PC-3 (cell line): ENCODE data around the gene SPTLC3. TPM values are rescaled to one million over a fixed set of nuclear protein-coding genes. Genes with fewer than 3 reads are reported as not detected.

Experiments used
- ATAC-seq: fragments of 200-7000 bp; cut with Tn5 transposase; 2 replicates; pipeline ENCODE4 v1.9.1; 2020; ENCODE audit warnings: mild to moderate bottlenecking, moderate library complexity
- BruUV-seq: library from RNA; stranded (reverse); fragments of 400-500 nt; replicated peaks from 2 replicates; lab custom pipeline; 2021; lab: Mats Ljungman, UMichigan
- CTCF ChIA-PET: fragments of 300-600 bp; sonication (Branson Sonifier 250); formaldehyde crosslinking; loops from one replicate; lab custom pipeline; 2022; ENCODE audit warnings: antibody characterized with exemption; lab: Charles Lee
- POLR2A ChIA-PET: fragments of 300-600 bp; sonication (Branson Sonifier 250); formaldehyde crosslinking; loops from one replicate; lab custom pipeline; 2022; ENCODE audit warnings: antibody characterized with exemption; ENCODE audit not compliant: unreplicated experiment; lab: Charles Lee
- DNase-seq: peaks from one replicate; pipeline ENCODE4 v3.0.0-alpha.2; 2015
- H2AFZ ChIP-seq: fragments of 300-600 bp; sonication (generic); 2 replicates; pipeline ENCODE4 v1.6.0; 2016; ENCODE audit warnings: antibody characterized with exemption, low read length
- H3F3A ChIP-seq: fragments of 300-600 bp; sonication (generic); one replicate; pipeline ENCODE4 v1.6.0; 2017; ENCODE audit warnings: antibody characterized with exemption, low read length, control low read depth, mild to moderate bottlenecking; ENCODE audit not compliant: unreplicated experiment
- H3K27ac ChIP-seq: fragments of 300-600 bp; sonication (generic); 2 replicates; pipeline ENCODE4 v1.5.1; 2016; ENCODE audit warnings: mild to moderate bottlenecking, low read length
- H3K27me3 ChIP-seq: fragments of 300-600 bp; sonication (generic); 2 replicates; pipeline ENCODE4 v1.6.1; 2016; ENCODE audit warnings: low read length, mixed read lengths
- H3K36me3 ChIP-seq: fragments of 300-600 bp; sonication (generic); 2 replicates; pipeline ENCODE4 v1.6.1; 2016; ENCODE audit warnings: low read depth, mixed run types, low read length, mixed read lengths
- H3K4me1 ChIP-seq: fragments of 300-600 bp; sonication (generic); 2 replicates; pipeline ENCODE4 v1.5.1; 2016; ENCODE audit warnings: low read length; ENCODE audit not compliant: insufficient read depth
- H3K4me2 ChIP-seq: fragments of 300-600 bp; sonication (generic); 2 replicates; pipeline ENCODE4 v1.6.0; 2016; ENCODE audit warnings: low read length
- H3K4me3 ChIP-seq: fragments of 300-600 bp; sonication (generic); 2 replicates; pipeline ENCODE4 v1.5.1; 2016; ENCODE audit warnings: mild to moderate bottlenecking, low read length, mixed read lengths
- H3K79me2 ChIP-seq: fragments of 300-600 bp; sonication (generic); 2 replicates; pipeline ENCODE4 v1.6.1; 2017; ENCODE audit warnings: low read length, mixed read lengths
- H3K9ac ChIP-seq: fragments of 300-600 bp; sonication (generic); 2 replicates; pipeline ENCODE4 v1.6.0; 2016; ENCODE audit warnings: mild to moderate bottlenecking, low read length
- H3K9me2 ChIP-seq: fragments of 300-600 bp; sonication (generic); replicated peaks from 2 replicates; pipeline ENCODE4 v1.6.1; 2016; ENCODE audit warnings: mixed run types, low read length, mixed read lengths
- H3K9me3 ChIP-seq: fragments of 300-600 bp; sonication (generic); 2 replicates; pipeline ENCODE4 v1.6.1; 2016; ENCODE audit warnings: low read length, mixed read lengths
- H4K20me1 ChIP-seq: fragments of 300-600 bp; sonication (generic); 2 replicates; pipeline ENCODE4 v1.6.1; 2016; ENCODE audit warnings: low read length, mixed read lengths
- CTCF ChIP-seq: fragments of 300-600 bp; sonication (generic); conservative IDR thresholded peaks from 2 replicates; pipeline ENCODE4 v1.5.1; 2017; ENCODE audit warnings: antibody characterized with exemption, low read depth, mild to moderate bottlenecking, low read length
- EZH2 ChIP-seq: fragments of 300-600 bp; sonication (generic); IDR thresholded peaks from one replicate; pipeline ENCODE4 v1.6.1; 2017; ENCODE audit warnings: antibody characterized with exemption, mild to moderate bottlenecking, low read length; ENCODE audit not compliant: unreplicated experiment
- EZH2phosphoT487 ChIP-seq: fragments of 300-600 bp; sonication (generic); IDR thresholded peaks from 2 replicates; pipeline ENCODE4 v1.6.1; 2018; ENCODE audit warnings: mild to moderate bottlenecking, antibody characterized with exemption, low read length, borderline replicate concordance
- intact Hi-C: fragments of 100-400 bp; cut with micrococcal nuclease; formaldehyde crosslinking; loops from 2 replicates; pipeline ENCODE4 v1.9.0; 2023
- total RNA-seq: library from RNA; depleted of rRNA; stranded (reverse); fragments of >200 nt; gene quantifications from 2 replicates; pipeline ENCODE4 v1.2.3, GENCODE V29; 2014

Gene SPTLC3
- total RNA-seq, 1 experiment from 2014 or later = 16.3 TPM

GRCh38 chr20:13166011-13166410 is 157.2 kb downstream of the SPTLC3 start:
- no TSS peak for BruUV-seq
- Histone ChIP-seq H3K4me2 (no peak overlapping the region), H3K79me2 (no peaks in the 10 kb centered on the region), H3K9me3 (no peaks in the 10 kb centered on the region), H3K4me3 (no peak overlapping the region), H3K4me1 (no peaks in the 10 kb centered on the region), H3F3A (no peaks in the 10 kb centered on the region), H2AFZ (no peak overlapping the region), H4K20me1 (no peaks in the 10 kb centered on the region), H3K9me2 (no peaks in the 10 kb centered on the region), H3K9ac (no peak overlapping the region), H3K27me3 (0 out of 2 replicates have a peak, but pooled peaks cover 4% of the 10 kb centered on the region), H3K36me3 (no peaks in the 10 kb centered on the region), H3K27ac (no peak overlapping the region)
- ATAC-seq (no peak), DNase-seq (no peak)
- intact Hi-C loops = no loop called here
- ChIA-PET CTCF (no interaction called here), POLR2A (no interaction called here)
- TF ChIP-seq EZH2phosphoT487 (no peak), CTCF (no peak), EZH2 (no peak)

DNA sequence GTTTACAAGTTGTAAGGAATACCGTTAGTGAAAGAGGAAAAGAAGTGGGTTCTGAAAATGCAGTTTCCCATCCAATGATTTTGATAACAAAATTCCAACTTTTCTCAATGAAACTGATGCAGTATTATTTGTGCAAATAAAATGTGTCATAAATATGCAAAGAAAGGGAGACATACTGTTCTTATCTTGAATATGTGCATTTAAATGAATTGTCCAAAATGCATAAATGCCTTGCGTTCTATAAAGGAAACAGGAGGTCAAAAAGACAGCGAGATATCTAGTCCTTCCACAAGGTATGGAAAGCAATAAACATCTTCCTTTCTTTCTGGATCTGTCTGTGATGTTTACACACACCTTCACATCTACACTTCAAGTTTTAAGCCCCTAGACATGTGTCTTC is 157.7 kb downstream of the SPTLC3 start:
- BruUV-seq = no TSS peak
- Histone ChIP-seq H3F3A (no peaks in the 10 kb centered on the region), H3K36me3 (no peaks in the 10 kb centered on the region)

More for the DNA sequence above, 157.7 kb downstream of the SPTLC3 start:
- TF ChIP-seq EZH2 = no peak
- no peak for TF ChIP-seq EZH2phosphoT487
- no peak for TF ChIP-seq CTCF
- Histone ChIP-seq H3K27ac (no peak overlapping the region), H3K79me2 (no peaks in the 10 kb centered on the region), H3K27me3 (0 out of 2 replicates have a peak, but pooled peaks cover 4% of the 10 kb centered on the region), H3K9ac (no peak overlapping the region), H3K4me1 (no peaks in the 10 kb centered on the region), H2AFZ (no peak overlapping the region), H4K20me1 (no peaks in the 10 kb centered on the region), H3K4me3 (no peak overlapping the region), H3K9me3 (no peaks in the 10 kb centered on the region), H3K9me2 (no peaks in the 10 kb centered on the region), H3K4me2 (no peak overlapping the region)
- POLR2A ChIA-PET = no interaction called here
- DNase-seq (no peak), ATAC-seq (no peak)
- CTCF ChIA-PET = no interaction called here
- intact Hi-C loops = no loop called here
